H1 (cell line): Measurements from ENCODE around the gene ZNF598. TPM values are rescaled to one million over a fixed set of nuclear protein-coding genes. Genes with fewer than 3 reads are reported as not detected.
A peak's percentile ranks its signal among the peaks of the same experiment; 100 is the strongest.

ENCODE experiments used
- CTCF ChIA-PET: fragments of 300-600 bp; sonication (Branson Sonifier 250); formaldehyde crosslinking; loops from one replicate; lab custom pipeline; 2021; ENCODE audit not compliant: partially characterized antibody; lab: Charles Lee
- POLR2A ChIA-PET: fragments of 300-600 bp; sonication (Branson Sonifier 250); formaldehyde crosslinking; loops from one replicate; lab custom pipeline; 2021; ENCODE audit warnings: inconsistent platforms; ENCODE audit not compliant: partially characterized antibody; lab: Charles Lee
- DNase-seq, 2 experiments: peaks; one replicate each; pipeline versions ENCODE4 v3.0.0 to v3.0.0-alpha.2; 2010 to 2022; ENCODE audit warnings: low spot score in 2 of 2, low read depth in 1 of 2, mixed read lengths in 1 of 2
- FAIRE-seq: peaks from 2 replicates; lab custom pipeline; 2011; peaks lifted over from hg19 to GRCh38; lab: Jason Lieb, UNC
- H2AFZ ChIP-seq: 2 replicates; pipeline ENCODE4 v1.8.1; 2012; ENCODE audit warnings: low read length, inconsistent platforms
- H2AK5ac ChIP-seq: 2 replicates; pipeline ENCODE4 v1.6.1; 2013; ENCODE audit warnings: low read depth, low read length
- H2BK120ac ChIP-seq: replicated peaks from 2 replicates; pipeline ENCODE3; 2013; ENCODE audit warnings: low read depth, low read length, inconsistent platforms
- H2BK12ac ChIP-seq: 2 replicates; pipeline ENCODE4 v1.6.1; 2013; ENCODE audit warnings: low read depth, low read length
- H2BK15ac ChIP-seq: 2 replicates; pipeline ENCODE4 v1.6.1; 2013; ENCODE audit warnings: low read length
- H2BK20ac ChIP-seq: 2 replicates; pipeline ENCODE4 v1.6.1; 2013; ENCODE audit warnings: low read length
- H2BK5ac ChIP-seq: 2 replicates; pipeline ENCODE4 v1.6.1; 2013; ENCODE audit warnings: low read depth, low read length
- H3K14ac ChIP-seq: 2 replicates; pipeline ENCODE4 v1.6.1; 2013; ENCODE audit warnings: inconsistent platforms; ENCODE audit not compliant: insufficient read length
- H3K18ac ChIP-seq: 2 replicates; pipeline ENCODE4 v1.6.1; 2013; ENCODE audit warnings: low read length; ENCODE audit errors: extremely low read depth
- H3K23ac ChIP-seq: 2 replicates; pipeline ENCODE4 v1.6.1; 2013; ENCODE audit warnings: inconsistent platforms; ENCODE audit not compliant: insufficient read length
- H3K23me2 ChIP-seq: 2 replicates; pipeline ENCODE4 v1.6.1; 2013; ENCODE audit warnings: low read depth, low read length
- H3K27ac ChIP-seq: 2 replicates; pipeline ENCODE4 v1.6.1; 2011; ENCODE audit warnings: low read depth, low read length, inconsistent platforms
- H3K27me3 ChIP-seq, 4 experiments: replicated peaks in 1 of 4; 1 replicate in 1 of 4; 2 replicates in 3 of 4; pipeline versions ENCODE4 v1.6.1 to v1.8.1; 2011 to 2013; ENCODE audit warnings: low read length in 3 of 4, mild to moderate bottlenecking in 3 of 4, inconsistent platforms in 2 of 4, mixed read lengths in 2 of 4, moderate library complexity in 1 of 4; ENCODE audit not compliant: control insufficient read depth in 3 of 4, insufficient read depth in 3 of 4; ENCODE audit errors: extremely low read depth in 1 of 4
- H3K36me3 ChIP-seq, 4 experiments: 2 replicates each; pipeline versions ENCODE4 v1.6.1 to v1.8.1; 2011 to 2013; ENCODE audit warnings: mild to moderate bottlenecking in 4 of 4, low read length in 3 of 4, moderate library complexity in 2 of 4, control low read depth in 1 of 4, inconsistent platforms in 1 of 4; ENCODE audit not compliant: insufficient read depth in 4 of 4, control insufficient read depth in 2 of 4
- H3K4ac ChIP-seq: replicated peaks from 2 replicates; pipeline ENCODE3; 2013; ENCODE audit warnings: low read length, low read depth, mixed read lengths, inconsistent platforms; ENCODE audit not compliant: insufficient read length
- H3K4me1 ChIP-seq, 4 experiments: replicated peaks in 1 of 4; 1 replicate in 1 of 4; 2 replicates in 3 of 4; pipeline versions ENCODE4 v1.6.1 to v1.8.1; 2011 to 2013; ENCODE audit warnings: low read length in 3 of 4, inconsistent platforms in 2 of 4, mixed read lengths in 1 of 4; ENCODE audit not compliant: insufficient read depth in 4 of 4, control insufficient read depth in 3 of 4
- H3K4me2 ChIP-seq, 2 experiments: 2 replicates each; pipeline versions ENCODE4 v1.6.1 to v1.8.1; 2011 to 2013; ENCODE audit warnings: low read depth in 2 of 2, low read length in 2 of 2, control low read depth in 1 of 2, inconsistent platforms in 1 of 2, mild to moderate bottlenecking in 1 of 2; ENCODE audit not compliant: insufficient read depth in 1 of 2
- H3K4me3 ChIP-seq, 4 experiments: fragments of 200-600, 300-600 bp in 1 of 4; sonication (generic), shearing (Covaris generic), sonication (Bioruptor Twin) in 1 of 4; 2 replicates each; pipeline versions ENCODE4 v1.5.1 to v1.8.1; 2011 to 2016; ENCODE audit warnings: low read length in 4 of 4, low read depth in 3 of 4, control low read depth in 2 of 4, inconsistent platforms in 2 of 4, mild to moderate bottlenecking in 2 of 4, mixed read lengths in 1 of 4, moderate library complexity in 1 of 4; ENCODE audit not compliant: insufficient read depth in 2 of 4; ENCODE audit errors: extremely low read depth in 1 of 4
- H3K56ac ChIP-seq: replicated peaks from 2 replicates; pipeline ENCODE3; 2013; ENCODE audit warnings: low read depth, mild to moderate bottlenecking, mixed read lengths, low read length, inconsistent platforms; ENCODE audit not compliant: insufficient read length
- H3K79me1 ChIP-seq: 2 replicates; pipeline ENCODE4 v1.6.1; 2013; ENCODE audit warnings: low read depth, low read length, control low read depth
- H3K79me2 ChIP-seq, 2 experiments: 2 replicates each; pipeline versions ENCODE4 v1.6.1 to v1.8.1; 2012 to 2013; ENCODE audit warnings: low read length in 2 of 2, mild to moderate bottlenecking in 2 of 2, inconsistent platforms in 1 of 2; ENCODE audit not compliant: insufficient read depth in 2 of 2, control insufficient read depth in 1 of 2
- H3K9ac ChIP-seq, 4 experiments: replicated peaks in 1 of 4; 1 replicate in 1 of 4; 2 replicates in 3 of 4; pipeline versions ENCODE4 v1.6.1 to v1.8.1; 2011 to 2013; ENCODE audit warnings: low read depth in 3 of 4, low read length in 3 of 4, control low read depth in 2 of 4, mild to moderate bottlenecking in 2 of 4, moderate library complexity in 2 of 4, inconsistent platforms in 1 of 4; ENCODE audit errors: extremely low read depth in 1 of 4
- H3K9me3 ChIP-seq, 2 experiments: 2 replicates each; pipeline versions ENCODE4 v1.6.1 to v1.8.1; 2012 to 2013; ENCODE audit warnings: mild to moderate bottlenecking in 2 of 2, moderate library complexity in 2 of 2, control low read depth in 1 of 2, inconsistent platforms in 1 of 2, low read depth in 1 of 2, low read length in 1 of 2, mixed read lengths in 1 of 2; ENCODE audit not compliant: insufficient read depth in 2 of 2
- H4K20me1 ChIP-seq, 2 experiments: replicated peaks in 1 of 2; 2 replicates each; pipeline versions ENCODE3 to v1.8.1; 2011 to 2013; ENCODE audit warnings: inconsistent platforms in 2 of 2, low read length in 2 of 2, mild to moderate bottlenecking in 1 of 2; ENCODE audit not compliant: insufficient read depth in 2 of 2, control insufficient read depth in 1 of 2
- H4K5ac ChIP-seq: 2 replicates; pipeline ENCODE4 v1.6.1; 2013; ENCODE audit warnings: low read length, low read depth, mixed read lengths, inconsistent platforms; ENCODE audit not compliant: insufficient read length
- H4K8ac ChIP-seq: 2 replicates; pipeline ENCODE4 v1.8.0; 2013; ENCODE audit warnings: mild to moderate bottlenecking, moderate library complexity, low read length, inconsistent platforms; ENCODE audit not compliant: insufficient read depth; ENCODE audit errors: extremely low read depth
- H4K91ac ChIP-seq: replicated peaks from 2 replicates; pipeline ENCODE3; 2013; ENCODE audit warnings: low read length, mixed read lengths, inconsistent platforms; ENCODE audit not compliant: insufficient read length
- ATF3 ChIP-seq: IDR thresholded peaks from 2 replicates; pipeline ENCODE4 v1.6.1; 2011; ENCODE audit warnings: low read depth, mild to moderate bottlenecking, low read length; ENCODE audit not compliant: insufficient read depth
- EGR1 ChIP-seq: IDR thresholded peaks from 2 replicates; pipeline ENCODE4 v1.6.1; 2011; ENCODE audit warnings: low read depth, low read length, borderline replicate concordance
- GTF2F1 ChIP-seq: IDR thresholded peaks from 2 replicates; pipeline ENCODE4 v1.6.1; 2012; ENCODE audit warnings: low read depth, low read length, improper control_type of control experiment, borderline replicate concordance
- JUND ChIP-seq: IDR thresholded peaks from 2 replicates; pipeline ENCODE4 v1.6.1; 2011; ENCODE audit warnings: mild to moderate bottlenecking, improper control_type of control experiment, low read length
- NANOG ChIP-seq: IDR thresholded peaks from 2 replicates; pipeline ENCODE4 v1.6.1; 2011; ENCODE audit warnings: low read length, low read depth, mild to moderate bottlenecking, inconsistent platforms; ENCODE audit not compliant: insufficient read depth, poor library complexity, severe bottlenecking
- SUZ12 ChIP-seq: fragments of 200-600 bp; sonication (generic); IDR thresholded peaks from 2 replicates; pipeline ENCODE4 v1.6.1; 2012; ENCODE audit warnings: mild to moderate bottlenecking, inconsistent platforms, low read length, moderate library complexity, mixed read lengths
- WGBS, 2 experiments: shearing (Covaris generic) in 1 of 2; methylation state at CpG; one replicate each; pipeline versions ENCODE4 v1.1.6 to v1.1.7; 2013 to 2015; ENCODE audit warnings: low lambda C conversion rate in 2 of 2, mixed read lengths in 2 of 2, inconsistent platforms in 1 of 2, low coverage in 1 of 2, missing lambda C conversion rate in 1 of 2; ENCODE audit not compliant: insufficient replicate concordance in 2 of 2, insufficient coverage in 1 of 2, insufficient read length in 1 of 2; ENCODE audit errors: extremely low coverage in 1 of 2, missing lambda C conversion rate in 1 of 2; 5-methylcytosine and 5-hydroxymethylcytosine counted together
- polyA plus RNA-seq, 7 experiments: library from polyadenylated mRNA; depleted of rRNA in 3 of 7; stranded (reverse) in 5 of 7; unstranded in 2 of 7; fragments of >200 nt in 5 of 7; fragments of 200-250 nt in 2 of 7; gene quantifications; 1 replicate in 5 of 7; 2 replicates in 1 of 7; 4 replicates in 1 of 7; pipeline versions ENCODE4 v1.2.1 to v1.2.3, GENCODE V29; 2011 to 2013; ENCODE audit warnings: missing spikeins in 2 of 7, mixed read lengths in 2 of 7
- total RNA-seq: library from RNA; stranded (reverse); fragmentation: NEBNext Ultra II Directional; extraction: Animal tissue kit (Norgen Biotek cat#: 25700); gene quantifications from 2 replicates; pipeline ENCODE4 v1.2.1, GENCODE V29; 2021

Gene ZNF598
- total and polyA plus RNA-seq, 2 of the 8 experiments (the other 6 are each of a cell fraction or from before 2014, with no cell fraction given) = 29.3 to 47.6 TPM

GRCh38 chr16:2013527-2013926 lies 3.9 kb upstream of the ZNF598 start:
- FAIRE-seq (no peak), DNase-seq (no peak)
- peaks cover 3 to 9% (median 6%) of the 10 kb centered on the region in 4 experiments for H3K4me1 ChIP-seq
- no peak overlapping the region for H2BK12ac ChIP-seq
- H3K79me1 ChIP-seq = peaks cover 3% of the 10 kb centered on the region; the same call in 1 of the 2 replicates
- no peak overlapping the region for H2AK5ac ChIP-seq
- ChIA-PET POLR2A (interaction anchor here (0.7 to 1.8 kb wide), 4 partner anchors 24 to 142 kb away, joined by 3 to 5 read pairs (median 4); partner anchors contain the start of genes RPS2, SYNGR3 and TRAF7), CTCF (interaction anchor here (1.2 to 3.1 kb wide), 5 partner anchors 9 to 77 kb away, joined by 3 to 18 read pairs (median 6); no protein-coding TSS in a partner anchor)
- H3K4me2 ChIP-seq = no peak overlapping the region
- no peak overlapping the region for H2BK15ac ChIP-seq
- H3K23me2 ChIP-seq = peaks cover 12% of the 10 kb centered on the region; the same call in 1 of the 2 replicates
- H3K4me3 ChIP-seq = no peak overlapping the region
- 0 out of 2 replicates have a peak overlapping the region, but pooled peaks have one; percentile 10 for H2BK20ac ChIP-seq
- no peak overlapping the region for H2BK120ac ChIP-seq
- no peak overlapping the region for H3K14ac ChIP-seq
- H3K27me3 ChIP-seq = peaks cover 0 to 7% (median 0%) of the 10 kb centered on the region in 4 experiments; a peak in 3 of 7 replicates
- H3K23ac ChIP-seq = no peak overlapping the region
- no peak overlapping the region for H4K91ac ChIP-seq
- no peak overlapping the region for H3K56ac ChIP-seq
- H3K9me3 ChIP-seq = no peaks in the 10 kb centered on the region
- peaks cover 7 to 9% of the 10 kb centered on the region in 2 experiments; a peak in 3 of 4 replicates for H3K79me2 ChIP-seq
- no peak overlapping the region for H2AFZ ChIP-seq
- H2BK5ac ChIP-seq = no peak overlapping the region
- H3K9ac ChIP-seq = no peak overlapping the region
- no peak overlapping the region for H3K18ac ChIP-seq
- H4K20me1 ChIP-seq = peaks cover 0 to 5% of the 10 kb centered on the region in 2 experiments
- 87% methylated on average over 15 of the region's 15 CpGs; no CpG with 5 or more reads in 1 of the 2 experiments for WGBS, 2 experiments
- no peaks in the 10 kb centered on the region for H3K36me3 ChIP-seq
- no peak overlapping the region for H4K5ac ChIP-seq
- no peak overlapping the region for H3K4ac ChIP-seq
- H4K8ac ChIP-seq = no peak overlapping the region
- H3K27ac ChIP-seq = no peak overlapping the region
- no peak for TF ChIP-seq JUND
- no peak for TF ChIP-seq SUZ12
- no peak for TF ChIP-seq ATF3
- TF ChIP-seq NANOG = no peak
- no peak for TF ChIP-seq EGR1
- TF ChIP-seq GTF2F1 = no peak
